ENCODE data around the gene NEURL1B. TPM values are rescaled to one million over a fixed set of nuclear protein-coding genes. Genes with fewer than 3 reads are reported as not detected.

NEURL1B gene
- polyA plus RNA-seq, 1 donor from 2014 or later = 12.7 TPM

GRCh38 chr5:172703952-172704351, 62.9 kb downstream of the NEURL1B start:
- Histone ChIP-seq H3K4me2 (ENCODE audit: low read length) (no peak overlapping the region), H3K36me3 (ENCODE audit: insufficient read depth, low read length) (no peaks in the 10 kb centered on the region), H3K27me3 (ENCODE audit: insufficient read depth, low read depth, low read length) (peaks cover 5% of the 10 kb centered on the region), H3F3A (ENCODE audit: insufficient read depth, low read length, poor library complexity, severe bottlenecking) (no peaks in the 10 kb centered on the region), H4K20me1 (ENCODE audit: insufficient read depth) (no peaks in the 10 kb centered on the region), H2AFZ (ENCODE audit: low read depth, low read length) (no peak overlapping the region), H3K9me3 (ENCODE audit: low read length) (no peaks in the 10 kb centered on the region), H3K4me3 (ENCODE audit: low read length) (no peak overlapping the region), H3K9ac (ENCODE audit: low read length) (no peak overlapping the region), H3K79me2 (replicated peaks; ENCODE audit: insufficient read depth, low read length) (no peaks in the 10 kb centered on the region), H3K27ac (ENCODE audit: low read length) (no peak overlapping the region), H3K9me2 (ENCODE audit: insufficient read depth, low read length) (no peaks in the 10 kb centered on the region)
- no peak for TF ChIP-seq SMC3 (conservative IDR thresholded peaks at IDR 0.05; ENCODE audit: poor library complexity)
- TF ChIP-seq MXI1 (conservative IDR thresholded peaks at IDR 0.05; ENCODE audit: poor library complexity, severe bottlenecking) = no peak
- no peak for TF ChIP-seq TAF1 (IDR thresholded peaks at IDR 0.05; ENCODE audit: low read depth)
- TF ChIP-seq REST (IDR thresholded peaks at IDR 0.05; ENCODE audit: borderline replicate concordance) = no peak
- no peak for TF ChIP-seq CTCF (IDR thresholded peaks at IDR 0.05; ENCODE audit: poor library complexity, severe bottlenecking)

GRCh38 chr5:172705576-172706084, 64.6 kb downstream of the NEURL1B start:
- Histone ChIP-seq H3K9ac (ENCODE audit: low read length) (no peak overlapping the region), H3K9me2 (ENCODE audit: insufficient read depth, low read length) (no peaks in the 10 kb centered on the region), H3K79me2 (replicated peaks; ENCODE audit: insufficient read depth, low read length) (no peaks in the 10 kb centered on the region), H3K9me3 (ENCODE audit: low read length) (no peaks in the 10 kb centered on the region), H3K27me3 (ENCODE audit: insufficient read depth, low read depth, low read length) (peaks cover 5% of the 10 kb centered on the region), H3K4me2 (ENCODE audit: low read length) (no peak overlapping the region), H3K27ac (ENCODE audit: low read length) (no peak overlapping the region), H3F3A (ENCODE audit: insufficient read depth, low read length, poor library complexity, severe bottlenecking) (no peaks in the 10 kb centered on the region), H3K36me3 (ENCODE audit: insufficient read depth, low read length) (no peaks in the 10 kb centered on the region), H4K20me1 (ENCODE audit: insufficient read depth) (no peaks in the 10 kb centered on the region), H3K4me3 (ENCODE audit: low read length) (no peak overlapping the region), H2AFZ (ENCODE audit: low read depth, low read length) (no peak overlapping the region)
- no peak for TF ChIP-seq EP300 (conservative IDR thresholded peaks at IDR 0.05; ENCODE audit: poor library complexity, severe bottlenecking)
- no peak for TF ChIP-seq TAF1 (IDR thresholded peaks at IDR 0.05; ENCODE audit: low read depth)
- TF ChIP-seq CTCF (IDR thresholded peaks at IDR 0.05; ENCODE audit: poor library complexity, severe bottlenecking) = no peak
- TF ChIP-seq RAD21 (conservative IDR thresholded peaks at IDR 0.05) = no peak
- no peak for TF ChIP-seq REST (IDR thresholded peaks at IDR 0.05; ENCODE audit: borderline replicate concordance)
- TF ChIP-seq SMC3 (conservative IDR thresholded peaks at IDR 0.05; ENCODE audit: poor library complexity) = no peak
- TF ChIP-seq MXI1 (conservative IDR thresholded peaks at IDR 0.05; ENCODE audit: poor library complexity, severe bottlenecking) = no peak
- TF ChIP-seq POLR2AphosphoS5 (IDR thresholded peaks at IDR 0.05) = no peak
- no peak for TF ChIP-seq EZH2 (IDR thresholded peaks at IDR 0.05; ENCODE audit: borderline replicate concordance, insufficient read depth, low read length, poor library complexity, severe bottlenecking)
